Keratinocyte (primary cell): ENCODE data around the gene TEX50. TPM values are rescaled to one million over a fixed set of nuclear protein-coding genes. Genes with fewer than 3 reads are reported as not detected.
A peak's percentile ranks its signal among the peaks of the same experiment; 100 is the strongest.

Source experiments
- DNase-seq: peaks from one replicate; pipeline ENCODE4 v3.0.0-alpha.2; 2011; ENCODE audit warnings: low read depth, missing footprints, low spot score
- FAIRE-seq: peaks from 2 replicates; lab custom pipeline; 2011; peaks lifted over from hg19 to GRCh38; lab: Jason Lieb, UNC
- H2AFZ ChIP-seq: 2 replicates; pipeline ENCODE4 v1.6.0; 2012; ENCODE audit warnings: low read length, control low read depth, inconsistent platforms; ENCODE audit not compliant: control insufficient read depth
- H3K27ac ChIP-seq: 2 replicates; pipeline ENCODE4 v1.5.1; 2011; ENCODE audit warnings: low read length; ENCODE audit not compliant: control insufficient read depth, insufficient read depth
- H3K27me3 ChIP-seq: 3 replicates; pipeline ENCODE4 v1.6.0; 2011; ENCODE audit warnings: low read length; ENCODE audit not compliant: control insufficient read depth, insufficient read depth; ENCODE audit errors: extremely low read depth
- H3K36me3 ChIP-seq, 2 experiments: 2 replicates in 1 of 2; 3 replicates in 1 of 2; pipeline ENCODE4 v1.5.1; 2011; ENCODE audit warnings: low read length in 2 of 2, mild to moderate bottlenecking in 1 of 2; ENCODE audit not compliant: control insufficient read depth in 2 of 2, insufficient read depth in 2 of 2; ENCODE audit errors: extremely low read depth in 1 of 2
- H3K4me1 ChIP-seq: 3 replicates; pipeline ENCODE4 v1.5.1; 2011; ENCODE audit warnings: low read length; ENCODE audit not compliant: control insufficient read depth, insufficient read depth; ENCODE audit errors: extremely low read depth
- H3K4me2 ChIP-seq: 3 replicates; pipeline ENCODE4 v1.6.0; 2011; ENCODE audit warnings: low read depth, low read length; ENCODE audit not compliant: control insufficient read depth, insufficient read depth; ENCODE audit errors: extremely low read depth
- H3K4me3 ChIP-seq, 3 experiments: fragments of 200-600 bp in 1 of 3; sonication (generic) in 1 of 3; 2 replicates in 2 of 3; 3 replicates in 1 of 3; pipeline ENCODE4 v1.5.1; 2011 to 2016; ENCODE audit warnings: low read length in 3 of 3, mild to moderate bottlenecking in 3 of 3, control low read depth in 2 of 3, inconsistent platforms in 1 of 3, low read depth in 1 of 3, mixed read lengths in 1 of 3, mixed run types in 1 of 3, moderate library complexity in 1 of 3; ENCODE audit not compliant: control insufficient read depth in 2 of 3, insufficient read depth in 2 of 3; ENCODE audit errors: extremely low read depth in 1 of 3
- H3K79me2 ChIP-seq: 2 replicates; pipeline ENCODE4 v1.6.0; 2012; ENCODE audit warnings: low read length; ENCODE audit not compliant: control insufficient read depth, insufficient read depth
- H3K9ac ChIP-seq: 3 replicates; pipeline ENCODE4 v1.6.0; 2011; ENCODE audit warnings: low read length; ENCODE audit not compliant: control insufficient read depth, insufficient read depth; ENCODE audit errors: extremely low read depth
- H3K9me1 ChIP-seq: 3 replicates; pipeline ENCODE4 v1.6.0; 2011; ENCODE audit warnings: low read length; ENCODE audit not compliant: control insufficient read depth, insufficient read depth; ENCODE audit errors: extremely low read depth
- H3K9me3 ChIP-seq: 2 replicates; pipeline ENCODE4 v1.5.1; 2012; ENCODE audit warnings: low read depth, low read length; ENCODE audit not compliant: control insufficient read depth
- H4K20me1 ChIP-seq: 3 replicates; pipeline ENCODE4 v1.6.0; 2011; ENCODE audit warnings: low read length; ENCODE audit not compliant: control insufficient read depth, insufficient read depth; ENCODE audit errors: extremely low read depth
- EZH2 ChIP-seq: IDR thresholded peaks from one replicate; pipeline ENCODE4 v1.6.1; 2012; ENCODE audit warnings: inconsistent platforms, mild to moderate bottlenecking, low read length, moderate library complexity
- dilution Hi-C: fragments of 300-500 bp; cut with MboI; formaldehyde crosslinking; loops from one replicate; pipeline ENCODE4 v1.7.0; 2020; ENCODE audit warnings: low sequenced_read_pairs; ENCODE audit not compliant: extremely low pct_ligation_motif_present
- polyA plus RNA-seq, 5 experiments: library from polyadenylated mRNA; depleted of rRNA in 3 of 5; stranded (reverse) in 3 of 5; stranded (forward) in 1 of 5; unstranded in 1 of 5; fragments of >200 nt; gene quantifications; 1 replicate in 1 of 5; 2 replicates in 3 of 5; 3 replicates in 1 of 5; pipeline versions ENCODE4 v1.2.1 to v1.2.3, GENCODE V29; 2011 to 2012; ENCODE audit warnings: missing spikeins in 2 of 5, low read depth in 1 of 5, low replicate concordance in 1 of 5
- TF ChIP-seq, protein P1 (sequence below), 3 experiments: IDR thresholded peaks in 1 of 3; conservative IDR thresholded peaks in 1 of 3; optimal IDR thresholded peaks in 1 of 3; 2 replicates in 2 of 3; 3 replicates in 1 of 3; pipeline versions ENCODE3 to v1.5.1; 2011; ENCODE audit warnings: low read length in 3 of 3, mild to moderate bottlenecking in 3 of 3, moderate library complexity in 2 of 3, control low read depth in 1 of 3, inconsistent platforms in 1 of 3; ENCODE audit not compliant: insufficient read depth in 2 of 3; ENCODE audit errors: extremely low read depth in 1 of 3

The TEX50 gene
- polyA plus RNA-seq, 1 donor (not counting 4 experiments of a cell fraction or from before 2014, with no cell fraction given), result not detected

DNA sequence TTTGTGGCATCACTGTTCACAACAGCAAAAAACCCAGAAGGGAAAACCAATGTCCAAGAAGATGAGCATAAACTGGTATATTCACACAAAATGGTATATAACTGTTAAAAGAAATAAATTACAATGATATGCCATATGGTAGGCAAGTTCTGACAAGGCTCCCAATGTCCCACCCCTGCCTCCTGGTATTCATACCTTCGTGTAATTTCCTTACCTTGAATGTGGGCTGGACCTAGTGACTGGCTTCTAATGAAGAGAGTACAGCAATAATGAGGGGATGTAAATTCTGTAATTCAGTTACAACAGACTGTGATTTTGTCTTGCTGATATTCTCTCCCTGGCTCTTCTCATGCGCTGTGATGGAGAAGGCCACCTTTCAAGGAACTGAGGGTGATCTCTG is 25.2 kb downstream of the TEX50 start:
- Histone ChIP-seq H3K9me3 (no peaks in the 10 kb centered on the region), H4K20me1 (no peaks in the 10 kb centered on the region), H3K27ac (no peak overlapping the region), H3K36me3 (no peaks in the 10 kb centered on the region), H3K79me2 (no peaks in the 10 kb centered on the region), H3K4me1 (peaks cover 20% of the 10 kb centered on the region), H3K9me1 (no peaks in the 10 kb centered on the region), H2AFZ (peak overlapping the region; percentile 55), H3K4me2 (peak overlapping the region; percentile 48), H3K27me3 (no peaks in the 10 kb centered on the region), H3K9ac (no peak overlapping the region), H3K4me3 (no peak overlapping the region)
- TF ChIP-seq EZH2, result no peak
- TF ChIP-seq, protein P1, sequence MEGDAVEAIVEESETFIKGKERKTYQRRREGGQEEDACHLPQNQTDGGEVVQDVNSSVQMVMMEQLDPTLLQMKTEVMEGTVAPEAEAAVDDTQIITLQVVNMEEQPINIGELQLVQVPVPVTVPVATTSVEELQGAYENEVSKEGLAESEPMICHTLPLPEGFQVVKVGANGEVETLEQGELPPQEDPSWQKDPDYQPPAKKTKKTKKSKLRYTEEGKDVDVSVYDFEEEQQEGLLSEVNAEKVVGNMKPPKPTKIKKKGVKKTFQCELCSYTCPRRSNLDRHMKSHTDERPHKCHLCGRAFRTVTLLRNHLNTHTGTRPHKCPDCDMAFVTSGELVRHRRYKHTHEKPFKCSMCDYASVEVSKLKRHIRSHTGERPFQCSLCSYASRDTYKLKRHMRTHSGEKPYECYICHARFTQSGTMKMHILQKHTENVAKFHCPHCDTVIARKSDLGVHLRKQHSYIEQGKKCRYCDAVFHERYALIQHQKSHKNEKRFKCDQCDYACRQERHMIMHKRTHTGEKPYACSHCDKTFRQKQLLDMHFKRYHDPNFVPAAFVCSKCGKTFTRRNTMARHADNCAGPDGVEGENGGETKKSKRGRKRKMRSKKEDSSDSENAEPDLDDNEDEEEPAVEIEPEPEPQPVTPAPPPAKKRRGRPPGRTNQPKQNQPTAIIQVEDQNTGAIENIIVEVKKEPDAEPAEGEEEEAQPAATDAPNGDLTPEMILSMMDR (optimal IDR thresholded peaks at IDR 0.05 in 1 of 3, IDR thresholded peaks at IDR 0.05 in 1 of 3, conservative IDR thresholded peaks at IDR 0.05 in 1 of 3; ENCODE audit: extremely low read depth in 1 of 3, insufficient read depth in 2 of 3, low read length in 3 of 3), result no peak
- FAIRE-seq (peak; percentile 69), DNase-seq (no peak)
- dilution Hi-C loops, result no loop called here

DNA sequence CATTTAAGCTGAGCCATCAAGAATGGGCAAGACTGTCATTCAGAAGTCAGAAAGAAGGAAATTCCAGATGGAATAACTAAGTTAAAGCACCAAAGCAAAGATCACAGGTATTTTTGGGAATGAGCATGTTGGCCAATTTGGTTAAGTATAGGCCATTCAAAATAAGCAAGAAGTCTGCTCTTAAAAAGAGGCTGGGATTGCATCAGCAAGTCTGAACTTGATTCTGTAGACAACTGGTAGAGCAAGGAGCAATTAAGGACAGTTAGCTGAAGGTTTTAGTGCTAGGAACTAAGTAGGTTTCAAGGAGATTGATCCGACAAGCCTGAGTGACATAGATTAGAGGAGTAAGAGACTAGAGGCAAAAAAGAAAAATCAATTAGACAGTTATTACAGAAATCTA is 26.1 kb downstream of the TEX50 start:
- DNase-seq (no peak), FAIRE-seq (peak; percentile 84)
- H3K36me3 ChIP-seq, result no peaks in the 10 kb centered on the region
- dilution Hi-C loops, result no loop called here
- peak overlapping the region in 1 of 3 experiments; percentile 3 for H3K4me3 ChIP-seq
- H4K20me1 ChIP-seq, result no peaks in the 10 kb centered on the region
- H3K27me3 ChIP-seq, result no peaks in the 10 kb centered on the region
- TF ChIP-seq EZH2, result no peak
- TF ChIP-seq, protein P1 (optimal IDR thresholded peaks at IDR 0.05 in 1 of 3, IDR thresholded peaks at IDR 0.05 in 1 of 3, conservative IDR thresholded peaks at IDR 0.05 in 1 of 3; ENCODE audit: extremely low read depth in 1 of 3, insufficient read depth in 2 of 3, low read length in 3 of 3), result no peak
- H3K27ac ChIP-seq, result no peak overlapping the region
- peak overlapping the region; percentile 56 for H3K4me2 ChIP-seq
- H2AFZ ChIP-seq, result no peak overlapping the region
- H3K4me1 ChIP-seq, result peaks cover 20% of the 10 kb centered on the region
- H3K79me2 ChIP-seq, result no peaks in the 10 kb centered on the region
- no peaks in the 10 kb centered on the region for H3K9me1 ChIP-seq
- no peak overlapping the region for H3K9ac ChIP-seq
- no peaks in the 10 kb centered on the region for H3K9me3 ChIP-seq
